ENCODE data around the gene RPL14.

RPL14 gene

DNA sequence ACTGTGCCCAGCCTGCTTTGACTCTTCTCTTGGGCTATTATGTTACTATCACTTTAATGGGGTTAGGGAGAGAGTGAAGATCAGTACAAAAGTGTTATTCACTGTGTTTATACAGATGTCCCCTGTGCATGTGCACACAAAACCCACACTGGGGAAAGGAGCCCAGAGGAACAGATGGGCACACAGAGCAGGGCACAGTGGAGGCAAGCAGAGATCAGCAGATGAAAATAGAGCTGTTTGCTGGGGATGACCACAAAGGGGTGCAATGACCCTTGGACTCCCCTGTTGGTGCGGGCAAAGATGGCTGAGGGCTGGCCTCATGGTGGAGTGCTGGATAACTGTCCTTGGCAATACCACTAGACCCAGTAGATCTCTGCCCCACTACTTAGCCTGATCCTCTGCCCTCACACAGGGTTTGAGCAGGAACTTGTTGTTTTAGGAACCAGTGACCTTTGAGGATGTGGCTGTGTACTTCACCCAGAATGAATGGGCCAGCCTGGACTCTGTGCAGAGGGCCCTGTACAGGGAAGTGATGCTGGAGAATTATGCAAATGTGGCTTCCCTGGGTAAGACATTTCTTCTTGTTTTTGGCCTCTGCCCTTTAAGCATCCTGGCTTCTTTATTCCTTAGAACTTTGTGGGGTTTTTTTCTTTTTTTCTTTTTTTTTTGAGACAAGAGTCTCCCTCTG lies 54.0 kb downstream of the RPL14 start:
- Histone ChIP-seq H3K27me3 (ENCODE audit: insufficient read depth, poor library complexity, severe bottlenecking) (no peaks in the 10 kb centered on the region), H3K4me3 (replicated peaks; ENCODE audit: insufficient read depth, low read length) (no peak overlapping the region), H3K27ac (replicated peaks) (no peak overlapping the region)
- TF ChIP-seq SPI1 (IDR thresholded peaks at IDR 0.05; ENCODE audit: borderline replicate concordance, low read depth) (no peak), GABPA (IDR thresholded peaks at IDR 0.05; ENCODE audit: low read depth) (no peak), POLR2AphosphoS5 (IDR thresholded peaks at IDR 0.05; ENCODE audit: low read depth) (no peak)
- TF ChIP-seq, protein P1, sequence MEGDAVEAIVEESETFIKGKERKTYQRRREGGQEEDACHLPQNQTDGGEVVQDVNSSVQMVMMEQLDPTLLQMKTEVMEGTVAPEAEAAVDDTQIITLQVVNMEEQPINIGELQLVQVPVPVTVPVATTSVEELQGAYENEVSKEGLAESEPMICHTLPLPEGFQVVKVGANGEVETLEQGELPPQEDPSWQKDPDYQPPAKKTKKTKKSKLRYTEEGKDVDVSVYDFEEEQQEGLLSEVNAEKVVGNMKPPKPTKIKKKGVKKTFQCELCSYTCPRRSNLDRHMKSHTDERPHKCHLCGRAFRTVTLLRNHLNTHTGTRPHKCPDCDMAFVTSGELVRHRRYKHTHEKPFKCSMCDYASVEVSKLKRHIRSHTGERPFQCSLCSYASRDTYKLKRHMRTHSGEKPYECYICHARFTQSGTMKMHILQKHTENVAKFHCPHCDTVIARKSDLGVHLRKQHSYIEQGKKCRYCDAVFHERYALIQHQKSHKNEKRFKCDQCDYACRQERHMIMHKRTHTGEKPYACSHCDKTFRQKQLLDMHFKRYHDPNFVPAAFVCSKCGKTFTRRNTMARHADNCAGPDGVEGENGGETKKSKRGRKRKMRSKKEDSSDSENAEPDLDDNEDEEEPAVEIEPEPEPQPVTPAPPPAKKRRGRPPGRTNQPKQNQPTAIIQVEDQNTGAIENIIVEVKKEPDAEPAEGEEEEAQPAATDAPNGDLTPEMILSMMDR (IDR thresholded peaks at IDR 0.05; ENCODE audit: insufficient read depth, low read length) = no peak
- TF ChIP-seq, protein P2, sequence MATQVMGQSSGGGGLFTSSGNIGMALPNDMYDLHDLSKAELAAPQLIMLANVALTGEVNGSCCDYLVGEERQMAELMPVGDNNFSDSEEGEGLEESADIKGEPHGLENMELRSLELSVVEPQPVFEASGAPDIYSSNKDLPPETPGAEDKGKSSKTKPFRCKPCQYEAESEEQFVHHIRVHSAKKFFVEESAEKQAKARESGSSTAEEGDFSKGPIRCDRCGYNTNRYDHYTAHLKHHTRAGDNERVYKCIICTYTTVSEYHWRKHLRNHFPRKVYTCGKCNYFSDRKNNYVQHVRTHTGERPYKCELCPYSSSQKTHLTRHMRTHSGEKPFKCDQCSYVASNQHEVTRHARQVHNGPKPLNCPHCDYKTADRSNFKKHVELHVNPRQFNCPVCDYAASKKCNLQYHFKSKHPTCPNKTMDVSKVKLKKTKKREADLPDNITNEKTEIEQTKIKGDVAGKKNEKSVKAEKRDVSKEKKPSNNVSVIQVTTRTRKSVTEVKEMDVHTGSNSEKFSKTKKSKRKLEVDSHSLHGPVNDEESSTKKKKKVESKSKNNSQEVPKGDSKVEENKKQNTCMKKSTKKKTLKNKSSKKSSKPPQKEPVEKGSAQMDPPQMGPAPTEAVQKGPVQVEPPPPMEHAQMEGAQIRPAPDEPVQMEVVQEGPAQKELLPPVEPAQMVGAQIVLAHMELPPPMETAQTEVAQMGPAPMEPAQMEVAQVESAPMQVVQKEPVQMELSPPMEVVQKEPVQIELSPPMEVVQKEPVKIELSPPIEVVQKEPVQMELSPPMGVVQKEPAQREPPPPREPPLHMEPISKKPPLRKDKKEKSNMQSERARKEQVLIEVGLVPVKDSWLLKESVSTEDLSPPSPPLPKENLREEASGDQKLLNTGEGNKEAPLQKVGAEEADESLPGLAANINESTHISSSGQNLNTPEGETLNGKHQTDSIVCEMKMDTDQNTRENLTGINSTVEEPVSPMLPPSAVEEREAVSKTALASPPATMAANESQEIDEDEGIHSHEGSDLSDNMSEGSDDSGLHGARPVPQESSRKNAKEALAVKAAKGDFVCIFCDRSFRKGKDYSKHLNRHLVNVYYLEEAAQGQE (IDR thresholded peaks at IDR 0.05; ENCODE audit: insufficient replicate concordance, low read depth) = no peak
- no peak for DNase-seq (ENCODE audit: low read depth in 1 of 2, low spot score in 1 of 2)

DNA sequence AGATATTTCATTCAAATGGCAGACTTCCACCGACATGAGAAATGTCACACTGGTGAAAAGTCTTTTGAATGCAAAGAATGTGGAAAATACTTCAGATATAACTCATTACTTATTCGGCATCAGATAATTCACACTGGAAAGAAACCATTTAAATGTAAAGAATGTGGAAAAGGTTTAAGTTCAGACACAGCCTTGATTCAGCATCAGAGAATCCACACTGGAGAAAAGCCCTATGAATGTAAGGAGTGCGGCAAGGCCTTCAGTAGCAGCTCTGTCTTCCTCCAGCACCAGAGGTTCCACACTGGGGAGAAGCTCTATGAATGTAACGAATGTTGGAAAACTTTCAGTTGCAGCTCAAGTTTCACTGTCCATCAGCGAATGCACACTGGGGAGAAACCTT lies 59.1 kb downstream of the RPL14 start:
- Histone ChIP-seq H3K27me3 (ENCODE audit: insufficient read depth, poor library complexity, severe bottlenecking) (no peaks in the 10 kb centered on the region), H3K4me3 (replicated peaks; ENCODE audit: insufficient read depth, low read length) (no peak overlapping the region), H3K27ac (replicated peaks) (no peak overlapping the region)
- DNase-seq (ENCODE audit: low read depth in 1 of 2, low spot score in 1 of 2) = no peak
- TF ChIP-seq, protein P2 (IDR thresholded peaks at IDR 0.05; ENCODE audit: insufficient replicate concordance, low read depth) = no peak
- TF ChIP-seq GABPA (IDR thresholded peaks at IDR 0.05; ENCODE audit: low read depth) (no peak), POLR2AphosphoS5 (IDR thresholded peaks at IDR 0.05; ENCODE audit: low read depth) (no peak), SPI1 (IDR thresholded peaks at IDR 0.05; ENCODE audit: borderline replicate concordance, low read depth) (no peak)
- TF ChIP-seq, protein P1 (IDR thresholded peaks at IDR 0.05; ENCODE audit: insufficient read depth, low read length) = no peak

DNA sequence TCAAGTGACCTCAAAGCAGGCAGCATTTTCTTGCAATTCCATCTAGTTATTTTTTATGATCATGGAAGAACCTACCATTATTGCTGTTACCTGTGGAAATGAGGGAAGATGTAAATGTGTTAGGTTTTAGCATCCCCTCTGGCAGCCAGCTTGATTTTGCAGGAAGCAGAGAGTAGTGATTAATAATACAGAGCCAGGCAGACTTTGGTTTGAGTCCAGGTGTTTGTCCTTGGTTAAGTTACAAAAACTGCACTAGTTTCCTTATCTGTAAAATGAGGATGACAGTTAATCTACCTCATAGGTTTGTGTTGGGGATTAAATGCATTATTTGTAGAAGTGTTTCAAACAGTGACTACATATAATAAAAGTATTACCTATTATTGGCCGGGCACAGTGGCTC lies 60.9 kb downstream of the RPL14 start:
- no peaks in the 10 kb centered on the region for H3K27me3 ChIP-seq (ENCODE audit: insufficient read depth, poor library complexity, severe bottlenecking)
- H3K4me3 ChIP-seq (replicated peaks; ENCODE audit: insufficient read depth, low read length) = no peak overlapping the region
- no peak for TF ChIP-seq GABPA (IDR thresholded peaks at IDR 0.05; ENCODE audit: low read depth)
- TF ChIP-seq, protein P1 (IDR thresholded peaks at IDR 0.05; ENCODE audit: insufficient read depth, low read length) = no peak
- TF ChIP-seq, protein P2 (IDR thresholded peaks at IDR 0.05; ENCODE audit: insufficient replicate concordance, low read depth) = no peak
- no peak for TF ChIP-seq POLR2AphosphoS5 (IDR thresholded peaks at IDR 0.05; ENCODE audit: low read depth)
- no peak for DNase-seq (ENCODE audit: low read depth in 1 of 2, low spot score in 1 of 2)
- no peak overlapping the region for H3K27ac ChIP-seq (replicated peaks)

Measured in HL-60 (cell line).